HG03039 (cell line): ENCODE data around the gene IKZF3.
"Not testable (repeated sequence)": the region's sequence is repeated elsewhere in the genome, so short reads cannot be mapped to it uniquely, and the experiment has no call there.

Source experiments
- ATAC-seq: cut with Tn5 transposase; IDR thresholded peaks from one replicate; pipeline ENCODE4 v1.9.1; 2021; ENCODE audit warnings: mild to moderate bottlenecking, moderate library complexity; ENCODE audit not compliant: unreplicated experiment

The IKZF3 gene

GRCh38 chr17:39742126-39742855 is 121.8 kb downstream of the IKZF3 start:
- ATAC-seq: no peak

- no peak for ATAC-seq
These were observed 123.6 kb downstream of the IKZF3 start for GRCh38 chr17:39740357-39741111.

GRCh38 chr17:39739885-39740356 is 124.2 kb downstream of the IKZF3 start:
- no peak for ATAC-seq

DNA sequence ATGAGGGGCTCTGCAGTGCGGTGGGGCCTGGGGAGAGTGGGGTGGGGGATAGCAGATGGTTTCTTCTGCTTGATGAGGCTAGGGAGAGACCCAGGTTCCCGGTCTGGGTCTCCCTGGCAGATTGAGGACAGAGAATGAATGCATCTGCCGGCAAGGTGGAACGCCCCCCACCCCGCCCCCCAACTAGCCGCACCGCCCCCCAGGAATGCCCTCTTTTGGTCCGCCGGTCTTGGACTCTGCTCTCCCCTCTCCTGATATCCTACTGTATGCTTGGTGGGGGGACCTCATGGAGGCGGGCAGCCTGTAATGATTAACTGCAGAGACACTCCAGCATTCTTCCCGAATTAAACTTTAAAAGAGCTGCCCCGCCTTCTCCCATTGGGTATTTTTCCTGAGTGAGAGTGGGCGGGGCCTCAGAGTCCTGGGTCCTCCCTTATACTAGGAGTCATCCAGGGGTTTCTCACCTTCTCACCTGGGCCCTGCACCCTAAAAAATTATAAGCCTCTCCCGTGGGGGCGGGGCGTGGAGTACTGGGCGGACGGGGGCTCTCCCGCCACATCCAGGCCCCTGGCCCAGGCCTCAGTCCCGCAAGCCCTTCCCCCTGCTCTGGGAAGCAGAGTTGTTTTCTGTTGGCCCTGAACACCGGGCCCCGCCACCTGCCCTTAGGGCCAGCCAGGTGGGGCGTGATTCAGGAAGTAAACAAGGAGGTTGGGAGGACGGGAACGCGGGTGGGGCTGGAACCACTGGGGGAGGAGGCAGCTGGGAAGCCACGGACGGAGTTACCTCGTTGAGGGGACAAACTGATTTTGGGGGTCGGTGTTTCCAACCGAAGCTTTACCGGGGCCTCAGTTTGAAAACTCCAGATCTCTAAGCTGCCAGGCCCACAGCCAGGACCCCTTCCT is 124.9 kb downstream of the IKZF3 start:
- no peak for ATAC-seq

- ATAC-seq: no peak
These were observed 125.6 kb downstream of the IKZF3 start for GRCh38 chr17:39738568-39738901.

GRCh38 chr17:39737760-39738567 is 126.1 kb downstream of the IKZF3 start, which contains the start of gene GRB7:
Gene GRB7 (plus strand): TSS chr17:39737938. CDS start chr17:39742302, 4,364 bp downstream.
- ATAC-seq: no peak

- ATAC-seq: no peak
These were observed 126.8 kb downstream of the IKZF3 start for GRCh38 chr17:39737206-39737759.

GRCh38 chr17:39736319-39737165 is 127.6 kb downstream of the IKZF3 start:
- no peak for ATAC-seq

DNA sequence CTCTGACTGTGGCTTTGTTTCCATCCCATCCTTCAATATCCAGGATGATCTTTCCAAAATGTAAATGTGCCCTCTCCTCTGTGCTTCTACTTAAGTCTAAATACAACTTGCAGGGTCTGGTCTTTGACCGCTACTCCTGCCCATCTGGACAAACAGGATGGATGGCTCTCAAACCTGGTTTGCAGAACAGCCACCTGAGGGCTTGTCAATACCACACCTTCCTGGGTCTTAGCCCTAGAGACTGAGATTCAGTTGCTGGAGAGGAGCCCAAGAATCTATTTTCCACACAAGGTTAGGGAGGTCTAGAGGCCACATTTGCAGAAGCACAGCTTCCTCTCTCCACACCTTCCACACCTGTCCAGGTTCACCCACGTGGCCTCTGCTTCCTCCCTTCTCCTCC is 128.2 kb downstream of the IKZF3 start:
- no peak for ATAC-seq

DNA sequence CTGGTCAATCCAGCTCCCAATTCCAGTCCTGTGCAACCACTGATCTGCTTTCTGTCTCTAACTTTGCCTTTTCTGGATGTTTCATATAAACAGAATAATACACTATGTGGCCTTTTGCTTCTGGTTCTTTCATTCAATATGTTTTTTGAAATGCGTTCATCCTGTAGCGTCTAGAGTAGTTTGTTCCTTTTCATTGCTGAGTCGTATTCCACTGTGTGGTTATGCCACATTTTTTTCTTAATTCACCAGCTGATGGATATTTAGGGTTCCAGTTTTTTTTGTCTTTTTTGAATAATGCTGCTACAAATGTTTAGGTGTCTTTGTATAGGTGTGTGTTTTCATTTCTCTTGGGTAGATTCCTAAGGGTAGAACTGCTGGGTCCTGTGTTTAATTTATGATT is 131.5 kb downstream of the IKZF3 start:
- no peak for ATAC-seq

- ATAC-seq: peak; percentile 83
These were observed 133.8 kb downstream of the IKZF3 start, which contains the start of gene MIEN1 for GRCh38 chr17:39730095-39730921. Gene MIEN1 (minus strand): TSS chr17:39730532. CDS start chr17:39730495, 37 bp downstream.

GRCh38 chr17:39729280-39729851 is 134.7 kb downstream of the IKZF3 start:
- no peak for ATAC-seq

- ATAC-seq: no peak
These were observed 136.6 kb downstream of the IKZF3 start for GRCh38 chr17:39727556-39727955.

DNA sequence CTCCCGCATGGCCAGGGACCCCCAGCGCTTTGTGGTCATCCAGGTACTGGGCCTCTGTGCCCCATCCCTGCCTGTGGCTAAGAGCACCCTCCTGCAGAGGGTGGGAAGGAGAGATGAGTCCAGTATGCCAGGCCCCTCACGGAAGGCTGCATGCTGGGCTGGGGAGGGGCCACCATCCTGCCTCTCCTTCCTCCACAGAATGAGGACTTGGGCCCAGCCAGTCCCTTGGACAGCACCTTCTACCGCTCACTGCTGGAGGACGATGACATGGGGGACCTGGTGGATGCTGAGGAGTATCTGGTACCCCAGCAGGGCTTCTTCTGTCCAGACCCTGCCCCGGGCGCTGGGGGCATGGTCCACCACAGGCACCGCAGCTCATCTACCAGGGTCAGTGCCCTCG is 137.5 kb downstream of the IKZF3 start:
- no peak for ATAC-seq

- ATAC-seq: not testable (repeated sequence)
These were observed 138.2 kb downstream of the IKZF3 start for GRCh38 chr17:39725923-39726322.

DNA sequence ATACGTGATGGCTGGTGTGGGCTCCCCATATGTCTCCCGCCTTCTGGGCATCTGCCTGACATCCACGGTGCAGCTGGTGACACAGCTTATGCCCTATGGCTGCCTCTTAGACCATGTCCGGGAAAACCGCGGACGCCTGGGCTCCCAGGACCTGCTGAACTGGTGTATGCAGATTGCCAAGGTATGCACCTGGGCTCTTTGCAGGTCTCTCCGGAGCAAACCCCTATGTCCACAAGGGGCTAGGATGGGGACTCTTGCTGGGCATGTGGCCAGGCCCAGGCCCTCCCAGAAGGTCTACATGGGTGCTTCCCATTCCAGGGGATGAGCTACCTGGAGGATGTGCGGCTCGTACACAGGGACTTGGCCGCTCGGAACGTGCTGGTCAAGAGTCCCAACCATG is 139.4 kb downstream of the IKZF3 start:
- no peak for ATAC-seq

- ATAC-seq: no peak
These were observed 140.9 kb downstream of the IKZF3 start for GRCh38 chr17:39722965-39723848.
